ENCODE measurements around the gene HMGXB3.

DNA sequence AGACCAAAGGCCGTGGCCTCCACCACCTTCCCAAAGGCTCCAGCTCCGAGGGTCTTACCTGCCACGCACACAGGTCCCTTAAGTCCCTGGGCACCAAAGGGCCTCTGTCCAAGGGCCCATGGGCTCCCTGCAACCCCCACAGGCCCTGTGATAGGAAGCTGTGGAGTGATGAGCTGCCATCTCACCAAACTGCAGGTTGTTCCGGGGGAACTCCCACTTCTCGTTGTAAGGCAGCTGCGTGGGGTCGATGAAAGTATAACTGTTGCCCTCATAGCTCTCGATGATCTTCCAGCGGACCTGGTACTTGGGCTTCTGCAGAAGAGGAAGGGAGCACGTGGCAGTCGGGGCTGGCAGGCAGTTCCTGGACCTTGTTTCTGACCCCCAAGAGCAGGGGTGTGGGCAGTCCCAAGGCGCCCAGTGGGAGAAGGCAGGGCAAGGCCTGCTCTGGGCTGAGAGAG, 61.0 kb downstream of the HMGXB3 start:
- TF ChIP-seq POLR2A (IDR thresholded peaks at IDR 0.05) (no peak), POLR2AphosphoS5 (IDR thresholded peaks at IDR 0.05) (no peak)
- TF ChIP-seq, protein P1, sequence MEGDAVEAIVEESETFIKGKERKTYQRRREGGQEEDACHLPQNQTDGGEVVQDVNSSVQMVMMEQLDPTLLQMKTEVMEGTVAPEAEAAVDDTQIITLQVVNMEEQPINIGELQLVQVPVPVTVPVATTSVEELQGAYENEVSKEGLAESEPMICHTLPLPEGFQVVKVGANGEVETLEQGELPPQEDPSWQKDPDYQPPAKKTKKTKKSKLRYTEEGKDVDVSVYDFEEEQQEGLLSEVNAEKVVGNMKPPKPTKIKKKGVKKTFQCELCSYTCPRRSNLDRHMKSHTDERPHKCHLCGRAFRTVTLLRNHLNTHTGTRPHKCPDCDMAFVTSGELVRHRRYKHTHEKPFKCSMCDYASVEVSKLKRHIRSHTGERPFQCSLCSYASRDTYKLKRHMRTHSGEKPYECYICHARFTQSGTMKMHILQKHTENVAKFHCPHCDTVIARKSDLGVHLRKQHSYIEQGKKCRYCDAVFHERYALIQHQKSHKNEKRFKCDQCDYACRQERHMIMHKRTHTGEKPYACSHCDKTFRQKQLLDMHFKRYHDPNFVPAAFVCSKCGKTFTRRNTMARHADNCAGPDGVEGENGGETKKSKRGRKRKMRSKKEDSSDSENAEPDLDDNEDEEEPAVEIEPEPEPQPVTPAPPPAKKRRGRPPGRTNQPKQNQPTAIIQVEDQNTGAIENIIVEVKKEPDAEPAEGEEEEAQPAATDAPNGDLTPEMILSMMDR (IDR thresholded peaks at IDR 0.05): no peak

Data from sigmoid colon (tissue), 4 donors.